Astrocyte of the hippocampus (primary cell): ENCODE results near the gene PRKAA1.
"Not testable (repeated sequence)": the region's sequence is repeated elsewhere in the genome, so short reads cannot be mapped to it uniquely, and the experiment has no call there.

Source experiments
- DNase-seq: peaks from one replicate; pipeline ENCODE4 v3.0.0; 2011; ENCODE audit warnings: low read depth, low spot score

Gene PRKAA1

DNA sequence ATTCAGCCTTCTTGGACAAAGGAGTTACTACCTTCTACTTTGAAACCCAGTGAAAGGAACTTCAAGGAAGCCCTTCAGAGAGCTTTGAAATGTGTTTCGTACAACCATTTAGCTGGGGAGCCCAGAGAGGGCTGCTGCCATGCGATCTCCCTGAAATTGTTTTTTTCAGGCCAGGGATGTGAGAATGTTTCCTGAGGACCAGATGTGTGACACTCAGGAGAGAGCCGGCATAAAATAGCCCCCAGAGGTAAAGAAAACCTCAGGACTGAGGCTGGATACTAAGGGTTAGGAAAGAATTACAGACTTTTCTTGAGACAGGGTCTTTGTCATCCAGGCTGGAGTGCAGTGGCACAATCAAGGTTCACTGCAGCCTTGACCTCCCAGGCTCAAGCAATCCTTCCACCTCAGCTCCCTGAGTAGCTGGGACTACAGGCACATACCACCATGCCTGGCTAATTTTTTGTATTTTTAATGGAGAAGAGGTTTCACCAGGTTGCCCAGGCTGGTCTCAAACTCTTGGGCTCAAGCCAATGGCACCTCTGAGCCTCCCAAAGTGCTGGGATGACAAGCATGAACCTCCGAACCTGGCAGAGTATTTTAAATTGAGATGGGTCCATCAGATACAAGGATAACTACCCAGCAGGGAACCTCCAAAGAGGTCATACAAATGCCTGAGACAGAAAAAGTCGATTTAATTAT is 28.5 kb upstream of the PRKAA1 start:
- no peak for DNase-seq

DNA sequence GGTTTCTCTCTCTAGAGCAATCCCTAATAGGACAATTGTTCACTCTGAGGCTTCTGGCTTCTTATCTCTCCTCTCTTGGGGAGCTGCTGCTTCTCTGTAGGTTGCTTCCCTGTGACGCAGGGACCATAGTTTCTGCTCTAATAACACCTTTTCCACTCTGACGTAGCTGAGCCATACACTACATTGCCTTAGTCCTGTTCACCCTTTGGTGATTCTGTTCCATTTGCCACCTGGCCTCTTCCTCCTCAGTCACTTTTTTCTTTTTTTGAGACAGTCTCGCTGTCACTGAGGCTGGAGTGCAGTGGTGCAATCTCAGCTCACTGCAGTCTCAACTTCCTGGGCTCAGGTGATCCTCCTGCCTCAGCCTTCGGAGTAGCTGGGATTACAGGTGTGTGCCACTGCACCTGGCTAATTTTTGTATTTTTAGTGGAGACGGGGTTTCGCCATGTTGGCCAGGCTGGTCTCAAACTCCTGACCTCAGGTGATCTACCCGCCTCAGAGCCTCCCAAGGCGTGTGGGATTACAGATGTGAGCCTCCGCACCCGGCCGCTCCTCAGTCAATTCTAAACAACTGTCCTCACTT is 27.4 kb upstream of the PRKAA1 start:
- not testable (repeated sequence) for DNase-seq

DNA sequence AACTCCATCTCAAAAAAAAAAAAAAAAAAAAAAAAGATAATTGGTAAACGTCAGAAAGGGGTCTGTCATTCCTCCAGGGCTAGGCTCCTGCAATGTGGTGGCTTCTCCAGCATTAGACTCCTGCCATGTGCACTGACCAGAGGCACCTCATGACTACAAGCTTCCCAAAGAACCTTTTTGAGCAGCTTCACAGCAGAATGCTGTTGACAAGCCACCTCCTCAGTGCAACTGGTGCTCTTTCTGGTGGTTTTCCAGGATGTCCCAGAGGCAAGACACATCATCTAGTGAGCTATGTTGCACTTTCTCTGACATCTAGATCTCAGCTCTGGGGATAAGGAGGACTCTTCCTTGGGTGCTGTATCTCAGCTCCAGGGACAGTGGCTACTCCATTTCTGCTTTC is 25.3 kb upstream of the PRKAA1 start:
- DNase-seq: no peak

DNA sequence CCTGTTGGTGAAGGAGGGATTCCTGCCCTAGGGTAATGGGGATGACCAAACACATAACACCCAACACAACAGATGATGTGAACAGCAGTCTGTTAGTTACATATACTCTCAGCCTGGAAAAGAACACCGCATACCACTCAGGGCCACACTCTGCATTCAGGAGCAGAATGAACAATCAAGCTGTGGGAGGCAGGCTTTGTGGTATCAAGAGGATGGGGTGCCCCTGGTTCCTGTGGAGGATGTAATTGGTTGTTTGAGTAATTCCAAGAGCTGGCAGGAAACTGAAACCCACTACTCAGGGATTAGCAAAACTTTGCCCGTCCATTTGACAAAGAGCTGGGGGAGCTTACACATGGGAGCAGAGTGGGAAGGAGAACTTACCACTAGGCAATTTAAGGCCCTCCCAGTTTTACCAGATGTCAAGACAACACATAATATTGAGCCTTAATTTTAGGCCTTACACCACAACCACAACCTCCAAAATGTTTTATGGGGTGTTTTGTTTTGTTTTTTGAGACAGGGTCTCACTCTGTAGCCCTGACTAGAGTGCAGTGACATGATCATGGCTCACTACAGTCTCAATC is 15.6 kb upstream of the PRKAA1 start:
- DNase-seq: peak; percentile 34

DNA sequence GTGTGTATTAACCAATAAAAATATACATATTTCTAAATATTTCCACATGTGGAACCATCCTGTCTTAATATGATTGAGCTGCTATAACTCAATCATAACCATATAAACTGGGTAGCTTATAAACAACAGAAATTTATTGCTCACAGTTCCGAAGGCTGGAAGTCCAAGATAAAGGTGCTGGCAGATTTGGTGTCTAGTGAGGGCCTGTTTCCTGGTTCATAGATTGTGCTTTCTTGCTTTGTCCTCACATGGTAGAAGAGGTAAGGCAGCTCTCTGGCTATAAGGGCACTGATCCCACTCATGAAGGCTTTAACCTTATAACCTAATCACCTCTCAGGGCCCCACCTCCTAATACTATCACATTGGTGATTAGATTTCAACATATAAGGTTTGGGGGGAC is 14.0 kb upstream of the PRKAA1 start:
- no peak for DNase-seq

DNA sequence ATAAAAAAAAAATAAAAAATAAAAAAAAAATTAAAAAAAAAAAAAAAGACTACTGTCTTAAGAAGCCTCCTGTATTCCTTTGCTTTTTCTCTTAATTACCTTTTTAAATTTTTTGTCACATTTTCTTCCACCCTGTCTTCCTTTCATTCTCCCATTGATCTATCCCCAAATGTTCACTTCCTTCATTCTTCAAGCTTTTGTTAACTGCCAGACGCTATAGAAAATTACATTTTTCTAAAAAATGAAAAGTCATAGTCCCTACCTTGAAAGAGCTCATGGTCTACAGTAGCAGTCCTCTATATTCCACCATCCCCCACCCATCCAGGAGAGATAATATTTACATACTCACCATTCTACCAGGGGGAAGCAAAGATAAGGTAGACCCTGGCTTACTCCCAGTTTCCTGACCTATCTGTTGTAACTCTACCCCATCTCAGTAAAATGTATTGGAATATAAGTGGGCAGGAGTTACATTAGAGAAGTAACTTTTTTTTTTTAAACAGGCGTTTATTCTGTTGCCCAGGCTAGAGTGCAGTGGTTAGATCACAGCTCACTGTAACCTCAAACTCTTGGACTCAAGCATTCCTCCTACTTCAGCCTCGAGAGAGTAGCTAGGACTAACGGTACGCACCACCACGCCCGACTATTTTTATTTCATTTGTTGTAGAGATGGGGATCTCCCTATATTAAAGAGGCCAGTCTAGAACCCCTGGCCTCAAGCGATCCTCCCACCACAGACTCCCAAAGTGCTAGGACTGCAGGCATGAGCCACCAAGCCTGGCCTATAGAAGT is 3.8 kb upstream of the PRKAA1 start:
- no peak for DNase-seq

DNA sequence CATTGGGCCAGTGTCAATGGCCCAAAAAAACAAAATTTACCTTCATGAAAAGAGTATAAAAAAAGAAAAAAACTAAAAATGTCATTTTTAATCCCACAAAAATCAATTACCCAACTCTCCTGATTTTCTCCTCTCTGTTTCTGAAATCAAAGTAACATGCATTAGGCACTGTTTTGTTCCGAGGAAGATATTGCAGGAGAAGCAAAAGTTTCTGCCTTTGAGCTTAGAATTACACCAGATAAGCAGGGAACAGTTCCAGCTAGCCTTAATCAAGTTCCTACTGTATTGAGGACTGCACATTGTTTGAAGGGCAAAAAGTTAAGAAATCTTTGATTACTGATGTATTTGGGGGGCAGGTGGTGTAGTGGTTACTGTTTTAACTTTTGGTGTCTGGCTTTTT is 1.1 kb upstream of the PRKAA1 start:
- DNase-seq: no peak

DNA sequence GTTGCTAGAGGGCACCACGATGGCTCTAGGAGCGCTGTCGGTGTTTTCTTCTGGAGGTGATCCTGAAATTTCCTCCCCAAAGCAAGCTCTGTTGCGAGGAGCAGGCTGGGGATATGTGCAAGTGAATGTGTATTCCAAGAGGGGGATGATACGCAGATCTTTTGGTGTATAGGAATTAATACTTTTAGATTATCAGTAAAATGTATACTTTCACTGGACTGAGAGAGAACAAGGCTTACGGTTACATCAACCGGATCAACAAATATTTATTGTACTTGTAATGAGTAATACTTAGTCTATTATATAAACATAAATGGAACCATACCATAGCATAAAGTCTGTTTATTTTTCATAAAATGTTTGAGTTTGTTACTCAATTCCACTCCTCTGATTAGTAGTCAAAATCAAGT is 632 bp upstream of the PRKAA1 start:
- no peak for DNase-seq

DNA sequence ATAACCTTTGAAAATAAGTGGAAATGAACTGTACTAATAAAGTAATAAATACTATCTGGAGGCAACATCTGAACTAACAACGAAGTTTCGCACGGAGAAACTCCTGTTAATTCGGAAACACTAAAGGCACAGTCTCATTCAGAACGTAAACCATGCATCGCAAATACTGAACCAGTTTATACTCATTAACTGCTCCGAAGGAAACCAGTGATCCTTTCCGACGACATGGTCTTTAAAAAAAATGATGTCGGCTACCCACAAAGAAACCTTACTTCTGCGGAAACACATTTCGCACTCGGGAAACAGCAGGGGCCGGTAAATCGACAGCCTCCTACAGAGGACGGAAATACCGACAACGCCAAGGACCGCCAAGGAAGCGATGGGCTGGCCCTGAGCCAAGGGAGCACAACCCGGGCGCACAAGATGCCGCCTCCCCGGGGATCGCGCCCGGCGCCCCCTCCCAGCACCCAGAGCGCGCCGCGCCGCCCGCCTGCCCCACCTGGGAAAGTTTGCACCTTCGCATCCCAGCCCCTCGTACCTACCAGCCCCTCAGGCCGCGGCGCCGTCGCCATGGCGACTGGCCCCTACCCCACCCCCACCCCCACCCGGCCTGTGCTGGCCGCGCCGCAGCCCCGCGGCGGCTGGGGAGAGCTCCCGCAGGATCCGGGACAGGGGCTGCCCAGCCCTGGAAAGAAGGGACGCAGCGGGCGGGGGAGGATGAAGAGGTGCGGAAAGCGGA is 732 bp downstream of the PRKAA1 start:
- DNase-seq: peak; percentile 84

DNA sequence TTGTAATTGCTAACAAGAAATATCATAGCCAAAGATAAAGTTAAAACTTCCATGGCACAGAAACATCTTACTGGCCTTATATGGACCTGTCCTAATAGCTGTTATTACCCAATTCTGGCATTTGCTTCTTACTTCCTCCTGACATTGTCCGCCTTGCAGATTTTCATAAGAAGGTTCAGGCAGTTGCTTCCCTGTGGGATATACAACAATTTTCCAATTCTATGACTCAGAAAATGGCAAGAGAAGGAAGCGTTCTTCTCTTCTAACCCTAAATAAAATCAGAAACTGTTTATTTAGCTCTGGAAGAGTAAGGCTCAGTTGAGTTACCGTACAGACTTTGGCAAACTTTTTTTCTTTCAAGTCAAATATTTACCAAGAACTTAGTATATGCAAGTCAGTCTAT is 1.7 kb downstream of the PRKAA1 start:
- DNase-seq: no peak

DNA sequence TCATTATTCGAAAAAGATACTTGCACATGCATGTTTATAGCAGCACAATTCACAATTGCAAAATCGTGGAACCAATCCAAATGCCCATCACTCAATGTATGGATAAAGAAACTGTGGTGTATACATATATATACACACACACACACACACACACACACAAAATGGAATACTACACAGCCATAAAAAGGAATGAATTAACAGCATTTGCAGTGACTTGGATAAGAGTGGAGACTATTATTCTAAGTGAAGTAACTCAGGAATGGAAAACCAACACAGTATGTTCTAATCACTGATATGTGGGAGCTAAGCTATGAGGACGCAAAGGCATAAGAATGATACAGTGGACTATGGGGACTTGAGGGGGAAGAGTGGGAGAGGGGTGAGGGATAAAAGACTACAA is 3.3 kb downstream of the PRKAA1 start:
- DNase-seq: not testable (repeated sequence)

DNA sequence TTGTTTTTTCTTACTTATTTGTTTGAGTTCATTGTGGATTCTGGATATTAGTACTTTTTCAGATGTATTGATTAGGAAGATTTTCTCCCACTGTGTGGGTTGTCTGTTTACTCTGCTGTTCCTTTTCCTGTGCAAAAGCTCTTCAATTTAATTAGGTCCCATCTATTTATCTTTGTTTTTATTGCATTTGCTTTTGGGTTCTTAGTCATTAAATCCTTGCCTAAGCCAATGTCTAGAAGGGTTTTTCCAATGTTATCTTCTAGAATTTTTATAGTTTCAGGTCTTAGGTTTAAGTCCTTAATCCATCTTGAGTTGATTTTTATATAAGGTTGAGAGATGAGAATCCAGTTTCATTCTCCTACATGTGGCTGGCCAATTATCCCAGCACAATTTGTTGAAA is 3.8 kb downstream of the PRKAA1 start:
- not testable (repeated sequence) for DNase-seq

DNA sequence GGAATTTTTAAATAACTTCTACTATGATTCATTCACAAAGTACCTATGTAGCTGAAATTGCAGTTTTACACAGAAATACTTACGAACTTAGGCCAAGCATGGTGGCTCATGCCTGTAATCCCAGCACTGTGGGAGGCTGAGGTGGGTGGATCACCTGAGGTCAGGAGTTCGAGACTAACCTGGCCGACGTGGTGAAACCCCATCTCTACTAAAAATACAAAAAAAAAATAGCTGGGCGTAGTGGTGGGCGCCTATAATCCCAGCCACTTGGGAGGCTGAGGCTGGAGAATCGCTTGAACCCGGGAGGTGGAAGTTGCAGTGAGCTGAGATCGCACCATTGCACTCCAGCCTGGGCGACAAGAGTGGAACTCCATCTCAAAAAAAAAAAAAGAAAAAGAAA is 5.5 kb downstream of the PRKAA1 start:
- DNase-seq: not testable (repeated sequence)

DNA sequence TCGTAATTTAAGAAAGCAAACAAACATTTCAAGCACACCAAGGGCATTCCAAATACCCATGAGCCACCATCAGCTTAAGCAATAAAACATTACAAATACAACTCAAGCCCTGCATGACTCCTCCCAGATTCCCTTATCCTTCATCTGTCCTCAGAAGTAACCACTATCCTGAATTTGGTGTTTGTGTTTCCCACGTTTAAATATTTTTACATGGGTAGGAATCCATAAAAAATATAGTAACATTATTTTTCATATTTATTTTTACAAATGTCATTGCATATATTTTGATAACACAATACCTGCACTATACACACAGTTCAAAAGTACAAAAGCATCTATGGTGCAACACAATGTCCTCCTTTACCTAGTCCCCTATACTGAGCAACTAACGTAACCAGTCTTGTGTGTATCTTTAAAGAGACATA is 6.4 kb downstream of the PRKAA1 start:
- no peak for DNase-seq

DNA sequence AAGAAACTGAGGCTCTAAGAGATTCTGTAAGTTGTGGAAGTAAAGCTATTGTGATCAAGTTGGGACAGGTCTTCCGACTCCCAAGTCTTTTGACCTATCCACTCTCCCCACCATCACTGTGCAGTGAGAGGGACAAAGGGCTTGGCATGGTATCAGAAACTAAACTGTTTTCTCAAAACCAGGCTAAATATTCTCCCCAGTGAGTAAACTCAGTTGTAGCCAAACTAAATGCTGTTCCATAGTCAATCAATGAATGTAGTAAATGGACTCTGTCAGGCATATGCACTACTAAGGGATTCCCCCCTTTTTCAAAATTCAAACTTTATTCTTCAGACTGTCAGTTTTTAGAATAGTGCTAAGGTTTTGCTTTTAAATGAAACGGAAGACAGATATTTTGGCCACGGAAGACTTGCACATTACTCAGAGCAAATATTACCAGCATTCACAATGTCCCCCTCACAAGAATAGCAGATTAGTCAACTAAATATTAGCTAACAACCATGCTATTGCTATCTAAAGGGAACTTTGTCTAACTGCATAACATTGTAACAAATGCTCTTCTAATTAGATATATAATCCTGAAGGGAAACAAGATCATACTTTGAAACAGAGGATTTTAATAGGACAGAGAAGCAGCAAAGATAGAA is 7.1 kb downstream of the PRKAA1 start:
- no peak for DNase-seq

DNA sequence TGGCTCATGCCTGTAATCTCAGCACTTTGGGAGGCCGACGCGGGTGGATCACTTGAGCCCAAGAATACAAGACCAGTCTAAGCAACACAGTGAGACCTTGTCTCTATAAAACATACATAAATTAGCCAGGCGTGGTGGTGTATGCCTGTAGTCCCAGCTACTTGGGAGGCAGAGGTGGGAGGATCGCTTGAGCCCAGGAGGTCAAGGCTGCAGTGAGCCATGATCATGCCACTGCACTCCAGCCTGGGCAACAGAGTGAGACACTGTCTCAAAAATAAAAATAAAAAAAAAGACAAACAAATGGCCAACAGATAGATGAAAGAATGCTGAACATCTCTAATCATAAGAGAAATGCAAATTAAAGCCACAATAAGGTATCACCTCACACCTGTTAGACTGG is 9.2 kb downstream of the PRKAA1 start:
- DNase-seq: not testable (repeated sequence)

DNA sequence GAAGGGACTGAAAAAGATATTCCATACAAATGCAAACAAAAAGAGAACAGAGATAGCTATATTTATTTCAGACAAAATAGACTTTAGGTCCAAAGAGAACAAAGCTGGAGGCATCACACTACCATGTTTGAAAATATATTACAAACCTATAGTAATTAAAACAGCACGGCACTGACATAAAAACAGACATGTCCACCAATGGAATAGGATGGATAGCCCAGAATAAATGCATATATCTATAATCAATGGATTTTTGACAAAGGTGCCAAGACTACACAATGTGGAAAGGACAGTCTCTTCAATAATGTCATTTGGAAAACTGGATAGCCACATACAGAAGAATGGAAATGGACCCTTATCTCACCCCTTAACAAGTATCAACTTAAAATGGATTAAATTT is 10.2 kb downstream of the PRKAA1 start:
- no peak for DNase-seq

DNA sequence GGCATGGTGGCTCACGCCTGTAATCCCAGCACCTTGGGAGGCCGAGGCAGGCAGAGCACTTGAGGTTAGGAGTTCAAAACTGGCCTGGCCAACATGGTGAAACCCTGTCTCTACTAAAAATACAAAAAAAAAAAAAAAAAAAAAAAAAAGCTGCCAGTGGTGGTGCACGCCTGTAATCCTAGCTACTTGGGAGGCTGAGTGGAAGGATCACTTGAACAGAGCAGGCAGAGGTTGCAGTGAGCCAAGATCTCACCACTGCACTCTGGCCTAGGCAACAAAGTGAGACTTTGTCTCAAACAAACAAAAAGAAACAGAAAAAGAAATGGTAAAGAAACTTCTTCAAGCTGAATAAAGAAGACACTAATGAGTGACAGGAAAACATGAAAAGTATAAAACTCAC is 11.5 kb downstream of the PRKAA1 start:
- not testable (repeated sequence) for DNase-seq

DNA sequence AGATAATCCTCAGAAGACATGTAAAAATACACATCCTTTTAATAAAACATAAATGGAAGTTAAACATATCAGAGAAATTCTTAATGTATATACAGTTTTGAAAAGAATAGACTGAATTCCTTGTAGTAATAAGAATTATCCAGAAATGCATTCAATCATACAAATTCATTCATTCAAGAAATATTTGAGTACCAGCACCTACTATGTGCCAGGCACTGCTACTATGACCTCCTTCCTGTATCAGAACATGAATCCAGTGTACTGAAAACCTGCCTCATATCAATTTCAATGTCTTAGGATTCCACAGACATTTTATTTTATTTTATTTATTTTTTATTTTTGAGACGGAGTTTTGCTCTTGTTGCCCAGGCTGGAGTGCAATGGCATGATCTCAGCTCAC is 13.3 kb downstream of the PRKAA1 start:
- no peak for DNase-seq

DNA sequence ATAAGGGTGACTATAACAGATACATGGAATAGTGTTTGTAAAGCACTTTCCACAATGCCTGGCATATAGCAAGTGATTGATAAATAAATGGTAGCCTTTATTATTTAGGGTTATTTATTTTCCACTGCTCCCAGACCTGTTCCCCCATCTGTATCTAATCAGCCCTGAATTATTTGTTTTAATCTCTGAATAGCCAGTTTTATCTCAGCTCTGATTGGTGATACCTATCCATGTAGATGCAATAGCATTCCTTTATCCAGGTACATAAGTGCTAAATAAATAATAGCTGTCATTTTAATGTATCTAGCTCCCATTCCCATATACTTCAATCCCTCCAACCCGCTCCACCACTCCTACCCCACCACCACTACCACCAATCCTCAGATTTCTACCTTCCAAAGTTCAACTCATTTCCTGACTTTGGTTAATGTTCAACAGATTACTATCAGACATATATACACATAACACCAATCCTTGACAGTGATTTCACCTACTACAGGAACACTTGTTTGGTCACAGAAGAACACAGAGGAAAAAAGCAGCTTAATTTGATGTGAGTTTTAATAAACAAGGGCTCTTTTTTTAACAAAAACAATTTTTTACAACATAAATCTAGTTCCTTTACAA is 14.0 kb downstream of the PRKAA1 start:
- no peak for DNase-seq
